Neural progenitor cell (in vitro differentiated cells): Measurements from ENCODE around the gene MAS1. TPM values are rescaled to one million over a fixed set of nuclear protein-coding genes. Genes with fewer than 3 reads are reported as not detected.

Experiments
- DNase-seq: peaks from one replicate; pipeline ENCODE4 v3.0.0-alpha.2; 2016; ENCODE audit warnings: low spot score
- H2AFZ ChIP-seq: fragments of 200-600 bp; sonication (generic); replicated peaks from 2 replicates; pipeline ENCODE4 v1.6.1; 2016; ENCODE audit warnings: antibody characterized with exemption
- H3F3A ChIP-seq: fragments of 200-600 bp; sonication (generic); 2 replicates; pipeline ENCODE4 v1.6.1; 2016; ENCODE audit warnings: antibody characterized with exemption, low read depth
- H3K27ac ChIP-seq: fragments of 200-600 bp; sonication (generic); 2 replicates; pipeline ENCODE4 v1.5.1; 2016; ENCODE audit warnings: mild to moderate bottlenecking
- H3K27me3 ChIP-seq: fragments of 200-600 bp; sonication (generic); 2 replicates; pipeline ENCODE4 v1.6.1; 2016; ENCODE audit warnings: mild to moderate bottlenecking, moderate library complexity
- H3K36me3 ChIP-seq: fragments of 200-600 bp; sonication (generic); 2 replicates; pipeline ENCODE4 v1.5.1; 2016
- H3K4me1 ChIP-seq: fragments of 200-600 bp; sonication (generic); 2 replicates; pipeline ENCODE4 v1.6.1; 2016; ENCODE audit warnings: mixed run types
- H3K4me2 ChIP-seq: fragments of 200-600 bp; sonication (generic); 2 replicates; pipeline ENCODE4 v1.6.1; 2016
- H3K4me3 ChIP-seq: fragments of 200-600 bp; sonication (generic); 2 replicates; pipeline ENCODE4 v1.5.1; 2016
- H3K79me2 ChIP-seq: fragments of 200-600 bp; sonication (generic); 2 replicates; pipeline ENCODE4 v1.6.1; 2016; ENCODE audit warnings: low read depth
- H3K9ac ChIP-seq: fragments of 200-600 bp; sonication (generic); 2 replicates; pipeline ENCODE4 v1.6.1; 2016
- H3K9me3 ChIP-seq: fragments of 200-600 bp; sonication (generic); 2 replicates; pipeline ENCODE4 v1.5.1; 2016; ENCODE audit warnings: low read depth
- H4K20me1 ChIP-seq: fragments of 200-600 bp; sonication (generic); 2 replicates; pipeline ENCODE4 v1.6.1; 2016; ENCODE audit warnings: low read depth
- H3K27ac Mint-ChIP-seq: 3 replicates; pipeline ENCODE4 v1.8.0; 2021; ENCODE audit warnings: mixed read lengths
- H3K27me3 Mint-ChIP-seq: 2 replicates; pipeline ENCODE4 v1.8.0; 2022; ENCODE audit warnings: low read depth, mild to moderate bottlenecking, inconsistent platforms, moderate library complexity, mixed read lengths; ENCODE audit not compliant: insufficient read depth
- H3K36me3 Mint-ChIP-seq: 3 replicates; pipeline ENCODE4 v1.8.0; 2021; ENCODE audit warnings: mixed read lengths
- H3K4me1 Mint-ChIP-seq: 3 replicates; pipeline ENCODE4 v1.8.0; 2021; ENCODE audit warnings: mixed read lengths
- H3K4me3 Mint-ChIP-seq: 3 replicates; pipeline ENCODE4 v1.8.0; 2021; ENCODE audit warnings: mild to moderate bottlenecking, moderate library complexity, mixed read lengths
- H3K9me3 Mint-ChIP-seq: 3 replicates; pipeline ENCODE4 v1.8.0; 2020; ENCODE audit warnings: mixed read lengths
- CTCF ChIP-seq: fragments of 200-600 bp; sonication (generic); IDR thresholded peaks from 2 replicates; pipeline ENCODE4 v1.5.1; 2017; ENCODE audit warnings: antibody characterized with exemption, mild to moderate bottlenecking
- EZH2 ChIP-seq: fragments of 200-600 bp; sonication (generic); IDR thresholded peaks from 2 replicates; pipeline ENCODE4 v1.6.1; 2017; ENCODE audit warnings: antibody characterized with exemption, mild to moderate bottlenecking, moderate library complexity
- EZH2phosphoT487 ChIP-seq: fragments of 200-600 bp; sonication (generic); IDR thresholded peaks from 2 replicates; pipeline ENCODE4 v1.6.1; 2017; ENCODE audit warnings: antibody characterized with exemption
- total RNA-seq: library from RNA; depleted of rRNA; stranded (reverse); fragments of >200 nt; gene quantifications from 2 replicates; pipeline ENCODE4 v1.2.3, GENCODE V29; 2015; ENCODE audit warnings: low replicate concordance

MAS1 gene
- total RNA-seq, 1 donor from 2014 or later, result not detected

- no peak overlapping the region for H3K4me2 ChIP-seq
- H3K9ac ChIP-seq, result no peak overlapping the region
- H3K27ac ChIP-seq, result no peak overlapping the region
- no peaks in the 10 kb centered on the region for H3K36me3 Mint-ChIP-seq
- H3K4me3 ChIP-seq, result no peak overlapping the region
- no peak overlapping the region for H2AFZ ChIP-seq
- H3K4me1 ChIP-seq, result no peaks in the 10 kb centered on the region
- TF ChIP-seq CTCF (no peak), EZH2phosphoT487 (no peak)
- H3K4me3 Mint-ChIP-seq, result no peak overlapping the region
- H4K20me1 ChIP-seq, result no peaks in the 10 kb centered on the region
- no peaks in the 10 kb centered on the region for H3K36me3 ChIP-seq
- DNase-seq, result no peak
- no peak overlapping the region for H3K27ac Mint-ChIP-seq
- no peaks in the 10 kb centered on the region for H3K4me1 Mint-ChIP-seq
- H3K27me3 Mint-ChIP-seq, result peaks cover 7% of the 10 kb centered on the region
- H3K79me2 ChIP-seq, result no peaks in the 10 kb centered on the region
- no peaks in the 10 kb centered on the region for H3F3A ChIP-seq
- H3K27me3 ChIP-seq, result no peaks in the 10 kb centered on the region
- no peaks in the 10 kb centered on the region for H3K9me3 ChIP-seq
- no peaks in the 10 kb centered on the region for H3K9me3 Mint-ChIP-seq
Observed at GRCh38 chr6:159897603-159898002, 6.8 kb downstream of the MAS1 start.

- no peaks in the 10 kb centered on the region for H3K4me1 Mint-ChIP-seq
- H3K27ac Mint-ChIP-seq, result no peak overlapping the region
- DNase-seq, result no peak
- H3K4me3 Mint-ChIP-seq, result no peak overlapping the region
- Histone ChIP-seq H3K27me3 (no peaks in the 10 kb centered on the region), H3K4me3 (no peak overlapping the region), H3K79me2 (no peaks in the 10 kb centered on the region), H3K27ac (no peak overlapping the region), H3F3A (no peaks in the 10 kb centered on the region), H3K4me1 (no peaks in the 10 kb centered on the region), H2AFZ (no peak overlapping the region), H3K9me3 (no peaks in the 10 kb centered on the region), H3K4me2 (no peak overlapping the region), H4K20me1 (no peaks in the 10 kb centered on the region), H3K9ac (no peak overlapping the region), H3K36me3 (no peaks in the 10 kb centered on the region)
- no peak for TF ChIP-seq EZH2phosphoT487
- TF ChIP-seq EZH2, result no peak
- no peak for TF ChIP-seq CTCF
- peaks cover 4% of the 10 kb centered on the region for H3K27me3 Mint-ChIP-seq
- H3K9me3 Mint-ChIP-seq, result no peaks in the 10 kb centered on the region
- H3K36me3 Mint-ChIP-seq, result no peaks in the 10 kb centered on the region
Observed at GRCh38 chr6:159898519-159898918, 7.7 kb downstream of the MAS1 start.

- H3K27ac Mint-ChIP-seq, result no peak overlapping the region
- H3K4me3 Mint-ChIP-seq, result no peak overlapping the region
- Histone ChIP-seq H3K9me3 (no peaks in the 10 kb centered on the region), H3K4me1 (no peaks in the 10 kb centered on the region), H3K27ac (no peak overlapping the region), H3F3A (no peaks in the 10 kb centered on the region), H2AFZ (no peak overlapping the region), H3K27me3 (no peaks in the 10 kb centered on the region), H3K4me3 (no peak overlapping the region), H3K79me2 (no peaks in the 10 kb centered on the region), H3K4me2 (no peak overlapping the region), H3K36me3 (no peaks in the 10 kb centered on the region), H4K20me1 (no peaks in the 10 kb centered on the region), H3K9ac (no peak overlapping the region)
- DNase-seq, result no peak
- no peaks in the 10 kb centered on the region for H3K9me3 Mint-ChIP-seq
- H3K27me3 Mint-ChIP-seq, result peaks cover 3% of the 10 kb centered on the region
- no peaks in the 10 kb centered on the region for H3K4me1 Mint-ChIP-seq
- TF ChIP-seq EZH2 (no peak), EZH2phosphoT487 (no peak), CTCF (no peak)
- H3K36me3 Mint-ChIP-seq, result no peaks in the 10 kb centered on the region
Observed at GRCh38 chr6:159899994-159900745, 9.4 kb downstream of the MAS1 start.
